ENCODE results near the gene PRKCSH.

The PRKCSH gene

DNA sequence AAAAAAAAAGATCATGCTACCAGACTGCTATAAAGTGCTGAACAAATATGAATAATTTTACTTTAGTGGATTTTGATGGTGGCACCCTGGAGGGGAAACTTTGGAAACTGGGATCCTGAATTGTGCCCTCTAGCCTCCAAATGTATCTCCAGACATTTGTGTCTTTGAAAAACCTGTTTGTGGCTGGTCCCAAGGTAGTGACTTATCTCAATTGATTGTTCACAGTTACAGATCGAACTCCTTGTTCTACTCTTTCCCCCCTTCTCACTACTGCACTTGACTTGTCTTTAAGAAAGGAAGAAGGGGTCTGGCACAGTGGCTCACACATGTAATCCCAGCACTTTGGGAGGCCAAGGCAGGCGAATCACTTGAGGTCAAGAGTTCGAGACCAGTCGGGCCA, 26.8 kb upstream of the PRKCSH start:
- TF ChIP-seq POLR2A (IDR thresholded peaks at IDR 0.05; ENCODE audit: low read length) (no peak), GATA1 (IDR thresholded peaks at IDR 0.05; ENCODE audit: low read depth, low read length) (no peak)
- DNase-seq, result no peak

DNA sequence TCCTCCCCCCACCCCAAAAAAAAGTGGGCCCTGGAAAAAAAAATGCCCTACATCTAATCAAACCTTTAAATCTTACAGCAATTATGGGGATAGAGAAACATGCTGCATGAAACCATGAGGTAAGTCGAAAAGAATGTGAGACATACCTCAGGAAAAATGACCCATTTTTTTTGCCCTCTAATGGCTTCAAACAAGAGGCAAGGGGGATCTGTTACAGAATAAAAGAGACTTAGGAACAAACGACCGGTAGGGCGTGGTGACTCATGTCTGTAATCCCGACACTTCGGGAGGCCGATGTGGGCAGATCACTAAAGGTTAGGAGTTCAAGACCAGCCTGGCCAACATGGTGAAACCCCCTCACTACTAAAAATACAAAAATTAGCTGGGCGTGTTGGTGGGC, 24.8 kb upstream of the PRKCSH start:
- DNase-seq, result no peak
- TF ChIP-seq GATA1 (IDR thresholded peaks at IDR 0.05; ENCODE audit: low read depth, low read length) (no peak), POLR2A (IDR thresholded peaks at IDR 0.05; ENCODE audit: low read length) (no peak)

DNA sequence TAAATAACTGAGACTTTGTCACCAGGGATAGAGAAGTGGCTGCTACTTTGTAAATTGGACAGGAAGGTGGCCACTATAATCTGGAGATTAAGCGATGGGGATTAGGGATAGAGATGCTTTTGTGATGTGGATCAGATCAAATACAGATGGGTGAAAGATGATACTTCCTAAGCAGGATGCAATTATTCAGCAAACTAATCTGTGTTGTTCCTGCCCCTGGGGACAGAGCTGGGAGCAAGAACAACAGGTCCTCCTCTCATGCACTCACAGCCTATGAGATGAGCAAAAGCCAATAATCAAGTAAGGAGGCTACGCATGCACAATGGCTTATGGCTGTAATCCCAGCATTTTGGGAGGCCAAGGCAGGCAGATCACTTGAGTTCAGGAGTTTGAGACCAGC, 20.9 kb upstream of the PRKCSH start:
- DNase-seq, result no peak
- TF ChIP-seq POLR2A (IDR thresholded peaks at IDR 0.05; ENCODE audit: low read length) (no peak), GATA1 (IDR thresholded peaks at IDR 0.05; ENCODE audit: low read depth, low read length) (no peak)

DNA sequence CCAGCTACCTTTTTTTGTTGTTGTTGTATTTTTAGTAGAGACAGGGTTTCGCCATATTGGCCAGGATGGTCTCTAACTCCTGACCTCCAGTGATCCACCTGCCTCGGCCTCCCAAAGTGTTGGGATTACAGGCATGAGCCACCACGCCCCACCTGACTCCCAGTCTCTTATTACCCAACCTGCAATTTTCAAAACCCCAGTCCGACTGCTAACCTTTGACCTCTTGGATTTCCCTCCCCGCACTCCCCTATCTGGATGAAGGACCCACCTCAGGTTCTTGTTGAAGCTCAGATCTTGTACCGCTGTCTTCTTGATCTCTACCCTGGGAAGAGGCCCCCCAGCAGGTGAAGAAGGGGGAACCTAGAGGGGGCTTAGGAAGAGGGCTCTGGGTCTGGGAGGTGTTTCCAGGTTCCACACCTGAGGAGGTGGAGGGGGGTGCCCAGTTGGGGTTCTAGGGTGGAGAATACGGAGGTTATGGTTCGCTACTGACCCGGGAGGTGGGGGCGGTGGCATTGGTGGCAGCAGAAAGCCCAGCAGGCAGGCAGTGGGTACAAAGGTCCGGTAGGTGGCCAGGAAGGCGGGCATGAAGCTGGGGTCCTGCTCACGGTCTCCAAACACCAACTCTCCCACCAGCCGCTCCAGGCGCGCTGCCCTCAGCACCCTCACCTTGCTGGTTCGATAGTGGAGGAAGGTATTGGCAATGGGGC, 18.9 kb upstream of the PRKCSH start:
- TF ChIP-seq POLR2A (IDR thresholded peaks at IDR 0.05; ENCODE audit: low read length) (no peak), GATA1 (IDR thresholded peaks at IDR 0.05; ENCODE audit: low read depth, low read length) (no peak)
- no peak for DNase-seq

DNA sequence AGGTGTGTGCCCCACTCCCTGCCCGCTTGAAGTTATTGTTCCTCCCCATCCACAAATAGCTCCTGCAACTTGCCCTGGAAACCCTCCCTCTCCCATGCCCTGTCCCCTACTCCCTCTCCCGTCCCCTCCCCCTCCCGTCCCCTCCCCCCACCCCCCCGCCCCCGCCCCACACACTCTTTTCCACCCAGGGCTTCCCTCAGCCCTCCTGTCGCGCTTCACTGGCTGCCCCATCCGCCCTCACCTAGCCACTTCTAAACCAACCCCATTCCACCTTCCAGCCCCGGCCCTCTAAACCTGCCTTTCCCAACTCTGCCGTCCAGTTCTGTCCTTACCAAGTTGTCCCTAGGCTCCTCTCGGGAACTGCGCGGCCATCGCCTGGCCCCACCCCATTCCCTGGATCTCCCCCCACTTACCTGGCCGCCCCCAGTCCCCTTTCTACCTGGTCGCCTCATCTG, 17.3 kb upstream of the PRKCSH start:
- no peak for DNase-seq
- TF ChIP-seq POLR2A (IDR thresholded peaks at IDR 0.05; ENCODE audit: low read length) (no peak), GATA1 (IDR thresholded peaks at IDR 0.05; ENCODE audit: low read depth, low read length) (no peak)

DNA sequence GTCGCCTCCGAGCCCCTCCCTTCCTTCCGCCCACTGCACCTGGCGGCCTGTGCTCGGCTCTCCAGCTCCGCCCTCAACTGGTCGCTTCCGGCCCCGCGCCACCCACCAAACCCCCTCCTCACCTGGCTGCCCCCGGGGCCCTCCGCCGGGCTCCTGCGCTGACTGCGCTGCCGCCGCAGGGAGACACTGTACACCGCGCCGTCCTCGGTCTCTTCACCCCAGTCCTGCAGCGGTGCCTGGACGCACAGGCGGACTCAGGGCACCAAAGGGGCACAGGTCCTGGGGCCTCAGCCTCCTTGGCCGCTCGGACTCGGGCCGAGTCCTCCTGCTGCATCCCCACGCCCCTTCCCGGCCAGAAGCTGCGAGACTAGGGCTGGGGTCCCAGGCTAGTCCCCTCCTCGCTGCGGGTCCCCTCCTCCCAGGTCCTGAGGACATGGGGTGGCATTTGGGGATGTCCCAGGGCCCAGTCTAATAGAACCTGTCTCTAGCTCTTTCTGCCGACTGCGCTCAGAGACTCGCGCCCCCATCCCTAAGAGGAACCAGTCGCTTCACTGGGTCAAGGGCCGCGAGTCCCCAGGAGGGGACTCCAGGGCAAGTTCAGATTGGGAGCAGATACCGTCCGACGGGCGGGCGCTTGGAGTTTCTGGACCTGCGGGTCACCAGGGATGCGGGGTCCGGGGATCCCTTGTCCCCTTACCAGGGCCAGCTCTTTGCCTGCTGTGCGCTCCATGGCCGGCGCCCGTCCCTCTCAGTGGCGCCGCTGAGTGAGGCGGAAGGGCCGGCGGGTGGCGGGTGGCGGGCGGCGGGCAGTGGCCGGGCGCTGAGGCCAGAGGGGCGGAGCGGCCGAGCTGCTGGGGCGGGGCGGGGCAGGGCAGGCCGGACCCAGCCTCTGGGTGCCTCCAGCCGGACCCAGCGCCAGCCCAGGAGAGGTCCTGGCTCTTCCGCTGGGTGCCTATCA, 16.6 kb upstream of the PRKCSH start, which contains the start of gene RGL3:
Gene RGL3 (minus strand): TSS at position 766 of the 958 bp plus-strand sequence. CDS start 36 bp downstream, at position 730.
- TF ChIP-seq GATA1 (IDR thresholded peaks at IDR 0.05; ENCODE audit: low read depth, low read length) (no peak), POLR2A (IDR thresholded peaks at IDR 0.05; ENCODE audit: low read length) (no peak)
- no peak for DNase-seq

DNA sequence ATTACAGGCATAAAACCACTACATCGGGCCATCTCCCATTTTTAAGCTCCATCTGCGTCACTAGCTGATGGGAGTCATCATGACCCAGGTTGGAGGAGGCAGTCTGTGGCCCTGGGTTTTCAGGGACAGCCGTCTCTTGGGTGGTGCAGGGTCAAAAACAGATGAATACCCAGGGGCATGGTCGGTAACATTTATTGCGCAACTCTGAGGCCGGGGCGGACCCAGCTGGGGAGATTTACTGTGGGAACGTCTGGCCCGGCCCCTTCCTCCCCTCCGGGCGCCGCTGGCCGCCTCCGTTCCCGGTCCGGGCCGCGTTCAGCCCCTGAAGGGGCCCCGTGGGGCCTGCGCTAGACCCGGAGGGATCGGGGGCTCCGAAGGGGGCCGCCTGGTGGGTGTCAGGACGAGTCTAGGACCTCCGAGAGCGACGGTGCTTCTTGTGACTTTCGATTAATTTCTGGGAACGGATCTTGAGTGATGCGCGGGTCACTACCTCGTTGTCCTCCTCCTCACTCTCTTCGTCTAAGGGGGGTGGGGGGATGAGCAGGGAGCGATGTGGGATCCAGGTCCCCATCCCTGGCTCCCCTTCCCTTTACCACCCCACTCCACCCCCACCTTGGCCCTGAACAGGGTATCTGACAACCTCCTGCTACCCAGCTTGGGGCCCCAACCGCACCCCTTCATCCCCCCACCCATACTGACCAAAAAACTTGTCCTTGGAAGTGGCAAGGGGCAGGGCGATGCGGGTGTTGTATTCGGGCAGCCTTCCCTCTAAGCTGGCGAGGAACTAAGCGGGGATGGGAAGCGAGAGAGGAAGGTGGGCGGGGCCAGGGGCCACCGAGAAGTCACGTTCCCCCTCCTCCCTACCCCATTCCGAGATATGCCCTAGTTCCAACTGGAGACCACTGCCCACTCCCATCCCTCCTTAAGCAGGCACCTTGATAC, 14.7 kb upstream of the PRKCSH start:
- DNase-seq, result no peak
- TF ChIP-seq POLR2A (IDR thresholded peaks at IDR 0.05; ENCODE audit: low read length), result no peak
- no peak for TF ChIP-seq GATA1 (IDR thresholded peaks at IDR 0.05; ENCODE audit: low read depth, low read length)

DNA sequence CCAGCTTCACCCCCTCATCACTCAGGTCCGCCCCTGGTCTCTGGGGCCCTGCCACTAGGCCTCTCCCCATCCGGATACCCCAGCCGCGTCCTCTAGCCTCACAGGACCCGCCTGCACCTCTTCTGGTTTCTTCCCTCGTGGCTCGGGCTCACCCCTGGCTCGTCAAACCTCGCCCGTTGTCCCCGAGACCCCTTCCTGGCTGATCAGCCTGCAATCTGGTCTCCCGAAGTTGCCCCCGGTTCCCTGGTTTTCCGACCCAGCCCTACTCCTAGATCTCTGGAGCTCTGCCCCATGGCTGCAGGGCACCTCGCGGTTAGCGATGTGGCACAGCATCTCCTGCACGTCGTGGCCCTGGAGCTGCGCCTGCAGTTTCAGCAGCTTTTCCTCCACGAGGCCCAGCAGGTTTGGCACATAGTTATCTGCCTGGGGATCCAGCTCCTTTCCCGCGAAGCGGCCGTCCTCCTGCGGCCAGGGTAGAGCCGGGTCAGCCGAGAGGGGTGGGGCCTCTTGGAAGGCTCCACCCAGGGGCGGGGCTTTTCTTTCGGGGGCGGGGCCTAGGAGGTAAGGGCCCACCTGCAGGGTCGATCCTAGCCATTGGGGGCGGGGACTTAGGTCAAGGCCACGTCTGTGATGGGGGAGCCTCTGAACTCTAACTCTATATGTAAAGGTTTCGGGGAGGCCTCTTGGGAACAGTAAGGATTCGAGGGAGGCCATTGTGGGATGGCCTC, 13.9 kb upstream of the PRKCSH start:
- TF ChIP-seq POLR2A (IDR thresholded peaks at IDR 0.05; ENCODE audit: low read length), result no peak
- TF ChIP-seq GATA1 (IDR thresholded peaks at IDR 0.05; ENCODE audit: low read depth, low read length), result no peak
- peak; percentile 55 to 62 for DNase-seq

DNA sequence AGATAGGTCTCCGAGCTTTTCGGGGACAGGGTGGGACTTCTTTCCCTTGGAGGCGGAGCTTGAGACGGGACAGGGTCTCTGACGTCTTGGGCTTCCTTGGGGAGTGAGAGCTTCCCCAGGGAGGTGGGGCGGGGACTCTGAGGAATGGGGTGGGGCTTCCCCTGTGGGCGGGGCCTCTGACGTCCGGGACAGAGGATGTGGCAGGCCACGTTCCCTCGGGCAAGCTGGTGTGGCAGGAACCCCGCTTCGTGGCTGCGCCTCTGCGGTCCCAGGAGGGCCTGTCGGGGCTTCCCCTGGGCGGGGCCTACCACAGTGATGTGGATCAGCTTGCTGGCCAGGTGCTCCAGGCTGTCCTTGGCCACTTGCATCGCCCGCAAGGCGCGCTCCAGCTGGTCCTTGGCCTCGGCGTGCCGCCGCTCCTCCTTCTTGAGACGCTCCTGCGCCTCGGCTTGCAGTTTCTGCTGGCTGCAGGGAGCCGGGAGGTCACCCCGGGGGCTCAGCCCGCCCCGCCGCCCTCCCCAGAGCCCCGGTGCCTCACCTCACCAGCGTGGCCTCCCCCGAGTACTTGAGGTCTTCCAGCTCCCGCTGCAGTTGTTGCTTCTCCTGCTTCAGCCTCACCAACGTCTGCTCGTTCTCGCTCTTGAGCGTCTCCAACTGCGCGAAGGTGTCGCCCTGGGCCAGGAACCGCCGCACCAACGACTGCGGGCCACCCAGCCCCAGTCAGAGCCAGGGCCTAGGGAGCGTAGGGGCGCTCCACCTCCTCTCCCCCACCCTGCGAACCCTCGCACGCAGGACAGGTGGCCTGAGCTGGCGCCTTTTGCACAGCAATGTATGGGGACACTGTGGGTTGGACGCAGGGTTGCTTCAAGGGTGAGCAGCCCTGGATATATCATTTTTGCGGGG, 13.0 kb upstream of the PRKCSH start:
- DNase-seq, result peak in 1 of 2 experiments; percentile 57
- TF ChIP-seq POLR2A (IDR thresholded peaks at IDR 0.05; ENCODE audit: low read length) (no peak), GATA1 (IDR thresholded peaks at IDR 0.05; ENCODE audit: low read depth, low read length) (no peak)

DNA sequence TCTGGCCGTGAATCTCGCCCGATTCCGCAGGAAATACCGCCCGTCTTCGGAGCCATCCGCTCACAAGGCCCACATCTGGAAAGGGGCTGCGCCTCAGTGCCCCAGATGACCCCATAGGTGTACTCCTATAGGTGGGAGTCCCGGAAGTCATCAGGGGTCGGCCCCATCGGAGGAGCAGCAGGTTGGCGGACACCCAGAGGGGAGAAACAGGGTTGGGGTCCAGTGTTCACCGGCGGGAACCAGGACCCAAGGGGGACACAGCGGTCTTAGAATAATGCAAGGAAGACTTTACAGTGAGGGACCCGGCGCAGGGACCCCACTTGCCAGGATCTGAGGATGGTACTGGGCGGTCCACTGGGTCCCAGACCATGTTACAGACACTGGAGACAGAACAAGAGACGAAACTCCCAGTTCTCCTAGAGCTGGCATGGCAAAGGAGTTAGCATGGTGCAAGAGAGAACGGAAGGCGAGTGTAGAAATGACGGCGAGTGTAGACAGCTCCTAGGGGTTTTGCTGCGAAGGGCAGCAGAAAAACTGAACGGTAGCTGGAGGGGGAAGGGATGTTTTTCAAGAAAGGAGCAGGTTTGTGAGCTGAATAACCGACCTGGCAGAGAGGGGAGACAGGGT, 12.2 kb upstream of the PRKCSH start:
- no peak for DNase-seq
- TF ChIP-seq POLR2A (IDR thresholded peaks at IDR 0.05; ENCODE audit: low read length) (no peak), GATA1 (IDR thresholded peaks at IDR 0.05; ENCODE audit: low read depth, low read length) (no peak)

DNA sequence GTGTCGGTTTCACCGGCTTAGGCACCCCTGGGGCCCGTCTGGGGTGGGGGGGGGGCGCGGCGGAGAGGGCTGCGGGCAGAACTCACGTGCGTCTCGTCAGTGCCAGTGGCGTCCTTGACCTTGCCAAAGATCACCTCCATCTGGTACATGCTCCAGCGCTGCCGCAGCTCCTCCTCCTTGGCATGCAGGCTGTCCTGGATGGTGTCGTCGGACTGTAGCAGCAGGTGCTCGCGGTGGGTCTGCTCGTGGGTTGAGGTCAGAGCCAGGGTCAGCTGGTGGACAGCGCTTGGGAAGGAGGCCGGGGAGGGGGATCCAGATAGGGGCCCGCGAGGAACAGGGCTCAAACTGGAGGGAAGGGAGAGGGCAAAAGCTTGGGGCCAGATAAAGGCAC, 11.6 kb upstream of the PRKCSH start:
- no peak for DNase-seq

More for the DNA sequence above, 11.6 kb upstream of the PRKCSH start:
- TF ChIP-seq POLR2A (IDR thresholded peaks at IDR 0.05; ENCODE audit: low read length) (no peak), GATA1 (IDR thresholded peaks at IDR 0.05; ENCODE audit: low read depth, low read length) (no peak)

Measured in erythroblast (primary cell).